MM.1S (cell line): Measurements from ENCODE around the gene MAGI1.

Source experiments
- CTCF ChIP-seq: fragments of 300-600 bp; sonication (generic); IDR thresholded peaks from 2 replicates; pipeline ENCODE4 v1.5.1; 2016; ENCODE audit warnings: antibody characterized with exemption, low read length, mixed read lengths
- EZH2phosphoT487 ChIP-seq: fragments of 300-600 bp; sonication (generic); IDR thresholded peaks from 2 replicates; pipeline ENCODE4 v1.6.1; 2018; ENCODE audit warnings: antibody characterized with exemption, low read length

- TF ChIP-seq CTCF (no peak), EZH2phosphoT487 (no peak)
Measured at GRCh38 chr3:65558826-65559225, 479.9 kb downstream of the MAGI1 start.
